ENCODE data around the gene ST6GALNAC1. TPM values are rescaled to one million over a fixed set of nuclear protein-coding genes. Genes with fewer than 3 reads are reported as not detected.

The ST6GALNAC1 gene
- total and polyA plus RNA-seq, 2 of the 8 experiments (the other 6 are each of a cell fraction or from before 2014, with no cell fraction given), result not detected

- Histone ChIP-seq H2AK5ac (ENCODE audit: low read depth, low read length) (no peak overlapping the region; the same call in 1 of the 2 replicates), H3K27me3 (replicated peaks in 1 of 4; ENCODE audit: control insufficient read depth in 3 of 4, extremely low read depth in 1 of 4, insufficient read depth in 3 of 4, low read length in 3 of 4) (no peaks in the 10 kb centered on the region), H3K14ac (ENCODE audit: insufficient read length) (no peak overlapping the region), H3K79me2 (ENCODE audit: control insufficient read depth in 1 of 2, insufficient read depth in 2 of 2, low read length in 2 of 2) (no peaks in the 10 kb centered on the region), H3K36me3 (ENCODE audit: control insufficient read depth in 2 of 4, insufficient read depth in 4 of 4, low read length in 3 of 4) (no peaks in the 10 kb centered on the region), H2BK120ac (replicated peaks; ENCODE audit: low read depth, low read length) (no peak overlapping the region), H2BK5ac (ENCODE audit: low read depth, low read length) (peak overlapping the region; percentile 76), H3K4me3 (ENCODE audit: extremely low read depth in 1 of 4, insufficient read depth in 2 of 4, low read depth in 3 of 4, low read length in 4 of 4) (peak overlapping the region; percentile 73 to 86 (median 80)), H3K4ac (replicated peaks; ENCODE audit: insufficient read length, low read depth, low read length) (peak overlapping the region; percentile 2), H3K9me3 (ENCODE audit: insufficient read depth in 2 of 2, low read depth in 1 of 2, low read length in 1 of 2) (no peaks in the 10 kb centered on the region), H3K23ac (ENCODE audit: insufficient read length) (no peak overlapping the region), H3K4me2 (ENCODE audit: insufficient read depth in 1 of 2, low read depth in 2 of 2, low read length in 2 of 2) (peak overlapping the region; percentile 88), H3K27ac (ENCODE audit: low read depth, low read length) (peak overlapping the region; percentile 74; the same call in 1 of the 2 replicates), H4K5ac (ENCODE audit: insufficient read length, low read depth, low read length) (peak overlapping the region; percentile 85), H3K4me1 (replicated peaks in 1 of 4; ENCODE audit: control insufficient read depth in 3 of 4, insufficient read depth in 4 of 4, low read length in 3 of 4) (peaks cover 3 to 10% (median 8%) of the 10 kb centered on the region in 4 experiments), H4K8ac (ENCODE audit: extremely low read depth, insufficient read depth, low read length) (peak overlapping the region; percentile 62; the same call in 1 of the 2 replicates), H2BK12ac (ENCODE audit: low read depth, low read length) (peak overlapping the region; percentile 45; the same call in 1 of the 2 replicates), H2AFZ (ENCODE audit: low read length) (peak overlapping the region; percentile 91), H3K56ac (replicated peaks; ENCODE audit: insufficient read length, low read depth, low read length) (peak overlapping the region; percentile 84), H3K9ac (replicated peaks in 1 of 4; ENCODE audit: extremely low read depth in 1 of 4, low read depth in 3 of 4, low read length in 3 of 4) (peak overlapping the region in 3 of 4 experiments; percentile 51 to 60 (median 54); a peak in 6 of 7 replicates), H4K20me1 (replicated peaks in 1 of 2; ENCODE audit: control insufficient read depth in 1 of 2, insufficient read depth in 2 of 2, low read length in 2 of 2) (no peaks in the 10 kb centered on the region), H4K91ac (replicated peaks; ENCODE audit: insufficient read length, low read length) (peak overlapping the region; percentile 6), H3K18ac (ENCODE audit: extremely low read depth, low read length) (peak overlapping the region; percentile 91), H2BK20ac (ENCODE audit: low read length) (0 out of 2 replicates have a peak overlapping the region, but pooled peaks have one; percentile 3), H3K79me1 (ENCODE audit: low read depth, low read length) (no peaks in the 10 kb centered on the region), H3K23me2 (ENCODE audit: low read depth, low read length) (peaks cover 10% of the 10 kb centered on the region), H2BK15ac (ENCODE audit: low read length) (peak overlapping the region; percentile 53)
- peak; percentile 82 for FAIRE-seq
- CTCF ChIA-PET (ENCODE audit: partially characterized antibody), result interaction anchor here (0.8 to 3.6 kb wide), 10 partner anchors 11 to 131 kb away, joined by 3 to 43 read pairs (median 4); partner anchors contain the start of gene PRCD
- POLR2A ChIA-PET (ENCODE audit: partially characterized antibody), result interaction anchor here (0.6 to 2.1 kb wide), 15 partner anchors 9 to 177 kb away, joined by 3 to 18 read pairs (median 3); partner anchors contain the start of gene METTL23
- WGBS, 2 experiments (ENCODE audit: extremely low coverage in 1 of 2, insufficient coverage in 1 of 2, insufficient read length in 1 of 2, insufficient replicate concordance in 2 of 2, low coverage in 1 of 2, low lambda C conversion rate in 2 of 2, missing lambda C conversion rate in 1 of 2), result 9% methylated on average over 32 of the region's 32 CpGs; no CpG with 5 or more reads in 1 of the 2 experiments
- DNase-seq (ENCODE audit: low read depth in 1 of 2, low spot score in 2 of 2), result peak; percentile 99
- peak; percentile 97 for TF ChIP-seq CHD2 (IDR thresholded peaks at IDR 0.05; ENCODE audit: low read length)
- TF ChIP-seq SP2 (IDR thresholded peaks at IDR 0.05; ENCODE audit: low read length), result peak; percentile 99
- TF ChIP-seq CTBP2 (IDR thresholded peaks at IDR 0.05; ENCODE audit: borderline replicate concordance, insufficient read depth, insufficient read length, low read length), result no peak
- peak; percentile 26 for TF ChIP-seq KDM4A (IDR thresholded peaks at IDR 0.05; ENCODE audit: low read depth, low read length, severe bottlenecking)
- TF ChIP-seq USF2 (IDR thresholded peaks at IDR 0.05; ENCODE audit: low read length), result no peak
- peak; percentile 92; the same call in 1 of the 2 replicates for TF ChIP-seq GABPA (IDR thresholded peaks at IDR 0.05; ENCODE audit: borderline replicate concordance, insufficient read depth, low read length)
- peak; percentile 100 for TF ChIP-seq SP1 (IDR thresholded peaks at IDR 0.05; ENCODE audit: low read depth, low read length)
- TF ChIP-seq TAF1 (IDR thresholded peaks at IDR 0.05; ENCODE audit: low read depth, low read length), result peak; percentile 36; the same call in 1 of the 2 replicates
- no peak for TF ChIP-seq NRF1 (IDR thresholded peaks at IDR 0.05; ENCODE audit: low read depth, low read length)
- no peak; the same call in 1 of the 2 replicates for TF ChIP-seq TEAD4 (IDR thresholded peaks at IDR 0.05; ENCODE audit: low read depth, low read length)
Observed at GRCh38 chr17:76671123-76671911, 27.8 kb upstream of the ST6GALNAC1 start.
